Neutrophil (primary cell): ENCODE results near the gene JOSD1.
"Not testable (repeated sequence)": the region's sequence is repeated elsewhere in the genome, so short reads cannot be mapped to it uniquely, and the experiment has no call there.

Experiments
- H3K27ac ChIP-seq: fragments of 200-600 bp; sonication (generic); 2 replicates; pipeline ENCODE4 v1.5.1; 2016; ENCODE audit warnings: mild to moderate bottlenecking, moderate library complexity
- H3K27me3 ChIP-seq: fragments of 200-600 bp; sonication (generic); 2 replicates; pipeline ENCODE4 v1.6.0; 2016; ENCODE audit warnings: mild to moderate bottlenecking
- H3K36me3 ChIP-seq: fragments of 200-600 bp; sonication (generic); 2 replicates; pipeline ENCODE4 v1.5.1; 2017
- H3K4me1 ChIP-seq, 2 experiments: fragments of 200-600 bp in 1 of 2; sonication (generic) in 1 of 2; 1 replicate in 1 of 2; 2 replicates in 1 of 2; pipeline versions ENCODE4 v1.5.1 to v1.6.1; 2013 to 2016; ENCODE audit warnings: low read depth in 1 of 2, low read length in 1 of 2, mild to moderate bottlenecking in 1 of 2, moderate library complexity in 1 of 2; ENCODE audit not compliant: control insufficient read depth in 1 of 2, insufficient read depth in 1 of 2
- H3K4me3 ChIP-seq, 2 experiments: fragments of 200-600 bp in 1 of 2; sonication (generic) in 1 of 2; 1 replicate in 1 of 2; 2 replicates in 1 of 2; pipeline ENCODE4 v1.5.1; 2013 to 2016; ENCODE audit warnings: low read depth in 1 of 2, low read length in 1 of 2, mild to moderate bottlenecking in 1 of 2, moderate library complexity in 1 of 2
- H3K9me3 ChIP-seq: fragments of 200-600 bp; sonication (generic); 2 replicates; pipeline ENCODE4 v1.5.1; 2016
- CTCF ChIP-seq: fragments of 200-600 bp; sonication (generic); IDR thresholded peaks from 2 replicates; pipeline ENCODE4 v1.5.1; 2016; ENCODE audit warnings: antibody characterized with exemption

Gene JOSD1

DNA sequence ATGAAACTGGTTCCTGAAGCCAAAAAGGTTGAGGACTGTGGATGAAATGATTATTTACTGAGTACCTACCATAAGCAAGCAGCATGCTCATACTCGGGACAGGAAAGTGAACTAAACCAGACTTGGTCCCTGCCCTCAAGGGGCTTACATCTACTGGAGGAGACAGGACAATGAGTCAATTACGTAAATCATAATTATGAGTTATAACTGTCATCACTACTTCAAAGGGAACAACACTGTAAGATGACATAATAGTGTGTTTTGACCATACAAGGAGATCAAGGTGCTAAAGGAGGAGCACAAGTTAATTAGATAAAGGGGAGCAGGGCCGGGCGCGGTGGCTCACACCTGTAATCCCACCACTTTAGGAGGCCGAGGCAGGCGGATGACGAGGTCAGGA lies 47.0 kb downstream of the JOSD1 start:
- no peaks in the 10 kb centered on the region for H3K9me3 ChIP-seq
- no peak overlapping the region for H3K27ac ChIP-seq
- no peak overlapping the region for H3K4me3 ChIP-seq
- TF ChIP-seq CTCF = no peak
- H3K36me3 ChIP-seq = no peaks in the 10 kb centered on the region
- H3K27me3 ChIP-seq = no peaks in the 10 kb centered on the region
- H3K4me1 ChIP-seq = peaks cover 13 to 17% of the 10 kb centered on the region in 2 experiments

GRCh38 chr22:38652859-38653258 lies 47.9 kb downstream of the JOSD1 start:
- H3K36me3 ChIP-seq = no peaks in the 10 kb centered on the region
- TF ChIP-seq CTCF = no peak
- no peak overlapping the region for H3K27ac ChIP-seq
- H3K4me3 ChIP-seq = no peak overlapping the region
- H3K4me1 ChIP-seq = peaks cover 13 to 17% of the 10 kb centered on the region in 2 experiments
- no peaks in the 10 kb centered on the region for H3K27me3 ChIP-seq
- no peaks in the 10 kb centered on the region for H3K9me3 ChIP-seq

DNA sequence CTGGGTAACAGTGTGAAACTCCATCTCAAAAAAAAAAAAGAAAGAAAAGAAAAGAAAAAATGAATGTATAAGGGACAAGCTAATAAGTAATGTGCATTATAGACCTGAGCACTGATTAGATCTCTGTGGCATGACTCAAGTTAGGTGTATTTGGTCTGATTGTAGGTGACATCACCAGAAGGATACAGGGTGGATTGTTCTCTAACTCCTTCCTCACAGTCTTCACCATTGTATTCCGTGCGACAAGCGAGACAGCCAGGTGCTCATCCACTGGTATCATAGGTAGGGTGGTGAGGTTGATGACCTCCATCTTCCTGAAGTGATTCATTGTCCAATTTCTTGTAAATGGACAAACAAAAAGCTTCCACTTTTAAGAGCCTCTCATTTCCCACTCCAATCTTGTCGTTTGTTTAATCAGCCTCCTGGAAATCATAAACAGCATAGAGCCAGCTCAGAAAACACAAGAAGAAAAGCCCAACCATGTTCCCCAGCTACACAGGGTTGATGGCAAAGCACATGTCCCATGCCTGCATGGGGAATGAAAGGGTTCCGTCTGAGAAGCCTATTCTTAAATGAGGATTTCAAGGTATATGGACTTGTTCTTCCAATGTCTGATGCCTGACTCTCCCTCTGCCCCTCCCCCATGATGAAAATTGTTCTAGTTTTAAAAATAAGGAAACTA lies 50.8 kb downstream of the JOSD1 start:
- no peaks in the 10 kb centered on the region for H3K4me1 ChIP-seq
- no peak for TF ChIP-seq CTCF
- H3K27me3 ChIP-seq = no peaks in the 10 kb centered on the region
- no peaks in the 10 kb centered on the region for H3K36me3 ChIP-seq
- no peaks in the 10 kb centered on the region for H3K9me3 ChIP-seq
- no peak overlapping the region for H3K4me3 ChIP-seq
- H3K27ac ChIP-seq = no peak overlapping the region

DNA sequence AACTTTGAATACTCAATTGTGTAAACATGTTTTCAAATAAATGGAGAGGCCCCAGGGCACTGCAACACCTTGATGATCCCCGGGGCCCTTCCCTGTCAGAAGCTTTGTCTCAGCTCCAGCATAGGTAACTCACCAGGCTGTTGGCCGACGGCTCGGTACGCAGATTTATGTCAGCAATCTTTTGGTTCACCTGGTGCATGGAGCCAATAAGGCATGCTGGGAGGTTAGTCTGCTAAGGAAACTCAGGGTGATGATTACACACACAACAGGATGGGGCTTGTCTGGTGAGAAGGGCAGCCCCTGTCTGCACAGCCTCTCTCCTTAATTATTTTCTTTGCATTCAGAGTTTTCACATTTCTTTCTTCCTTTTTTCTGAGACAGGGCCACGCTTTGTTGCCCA lies 55.3 kb downstream of the JOSD1 start:
- H3K27ac ChIP-seq = no peak overlapping the region
- no peak for TF ChIP-seq CTCF

DNA sequence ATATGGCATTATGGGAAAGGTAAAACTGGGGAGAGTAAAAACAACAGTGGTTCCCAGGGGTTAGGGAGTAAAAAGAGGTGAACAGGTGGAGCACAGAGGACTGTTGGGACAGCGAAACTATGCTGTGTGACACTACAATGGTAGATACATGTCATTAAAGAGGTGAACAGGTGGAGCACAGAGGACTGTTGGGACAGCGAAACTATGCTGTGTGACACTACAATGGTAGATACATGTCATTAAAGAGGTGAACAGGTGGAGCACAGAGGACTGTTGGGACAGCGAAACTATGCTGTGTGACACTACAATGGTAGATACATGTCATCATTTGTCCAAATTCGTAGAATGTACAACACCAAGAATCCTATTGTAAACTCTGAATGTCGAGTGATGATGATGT lies 56.5 kb downstream of the JOSD1 start:
- H3K4me1 ChIP-seq, H3K9me3 ChIP-seq, H3K4me3 ChIP-seq, H3K27me3 ChIP-seq, H3K36me3 ChIP-seq, H3K27ac ChIP-seq: not testable (repeated sequence)

More for the DNA sequence above, 55.3 kb downstream of the JOSD1 start:
- H3K4me1 ChIP-seq = no peaks in the 10 kb centered on the region
- H3K9me3 ChIP-seq = no peaks in the 10 kb centered on the region
- H3K4me3 ChIP-seq = no peak overlapping the region
- no peaks in the 10 kb centered on the region for H3K36me3 ChIP-seq
- no peaks in the 10 kb centered on the region for H3K27me3 ChIP-seq

DNA sequence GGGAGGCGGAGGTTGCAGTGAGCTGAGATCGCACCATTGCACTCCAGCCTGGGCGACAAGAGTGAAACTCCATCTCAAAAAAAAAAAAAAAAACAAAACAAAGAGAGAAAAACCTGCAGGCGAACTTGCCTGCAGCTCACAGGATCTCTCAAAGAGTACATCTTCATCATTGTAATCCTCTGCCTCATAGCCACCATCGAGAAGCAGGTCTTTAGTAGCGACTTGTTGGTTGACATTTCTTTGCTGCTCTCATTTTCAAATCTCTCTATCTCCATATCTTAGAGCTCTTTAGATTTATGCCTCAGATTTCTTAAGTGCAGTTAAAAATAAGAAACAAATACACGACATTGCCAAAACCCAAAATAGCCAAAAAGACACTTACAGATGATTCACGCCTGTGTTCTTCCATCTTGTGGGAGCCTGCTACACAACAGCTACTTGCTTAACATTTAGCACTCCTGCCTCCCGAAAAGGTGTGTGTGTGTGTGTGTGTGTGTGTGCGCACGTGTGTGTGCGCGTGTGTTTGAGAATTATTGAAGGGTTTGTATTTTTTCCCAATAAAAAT lies 59.2 kb downstream of the JOSD1 start:
- no peaks in the 10 kb centered on the region for H3K4me1 ChIP-seq
- no peaks in the 10 kb centered on the region for H3K27me3 ChIP-seq
- H3K9me3 ChIP-seq = no peaks in the 10 kb centered on the region
- TF ChIP-seq CTCF = no peak
- no peaks in the 10 kb centered on the region for H3K36me3 ChIP-seq
- H3K4me3 ChIP-seq = no peak overlapping the region
- H3K27ac ChIP-seq = no peak overlapping the region
